Mucosa of descending colon (tissue), 3 donors: ENCODE measurements around the gene CCNDBP1. TPM values are rescaled to one million over a fixed set of nuclear protein-coding genes. Genes with fewer than 3 reads are reported as not detected.
"Not testable (repeated sequence)": the region's sequence is repeated elsewhere in the genome, so short reads cannot be mapped to it uniquely, and the experiment has no call there.

ENCODE experiments used
- ATAC-seq: fragments of 200-7000 bp; cut with Tn5 transposase; one replicate; pipeline ENCODE4 v1.9.1; 2020; ENCODE audit warnings: mild to moderate bottlenecking, moderate library complexity
- DNase-seq, 3 donors: peaks; one replicate each; pipeline ENCODE4 v3.0.0-alpha.2; 2020
- H3K36me3 ChIP-seq: fragments of 200-600 bp; one replicate; pipeline ENCODE4 v1.8.0; 2021; ENCODE audit warnings: low read depth, mild to moderate bottlenecking
- H3K4me1 ChIP-seq: fragments of 200-600 bp; one replicate; pipeline ENCODE4 v1.8.0; 2021; ENCODE audit warnings: low read depth, mild to moderate bottlenecking
- H3K4me3 ChIP-seq: fragments of 200-600 bp; one replicate; pipeline ENCODE4 v1.8.0; 2021; ENCODE audit warnings: mild to moderate bottlenecking
- H3K9me3 ChIP-seq: fragments of 200-600 bp; one replicate; pipeline ENCODE4 v1.8.0; 2021; ENCODE audit warnings: mild to moderate bottlenecking
- intact Hi-C, 2 donors: fragments of 100-400 bp; cut with DNase I in 1 of 2; cut with micrococcal nuclease in 1 of 2; formaldehyde crosslinking; loops; one replicate each; pipeline versions ENCODE4 v1.11.0 to v1.11.1; 2022; cut with DNase I, micrococcal nuclease
- total RNA-seq, 3 donors: library from RNA; stranded (reverse); fragmentation: NEBNext Ultra II Directional in 2 of 3; extraction: Animal tissue kit (Norgen Biotek cat#: 25700) in 2 of 3; gene quantifications; one replicate each; pipeline versions ENCODE4 v1.2.1 to v1.2.4, GENCODE V29; 2021 to 2023
- TF ChIP-seq, protein P1 (sequence below): fragments of 200-600 bp; IDR thresholded peaks from one replicate; pipeline ENCODE4 v1.8.0; 2022; ENCODE audit warnings: antibody characterized with exemption, mild to moderate bottlenecking
- donor health status: DM: no; HTN: no; CAD: no; lungs with moderate emphysema.
- donor health status: DM: no; HTN: no; CAD: no.
- donor health status: DM: no; HTN: yes; CAD: no.

The CCNDBP1 gene
- total RNA-seq, 3 donors from 2014 or later = 45.5 to 75.2 (median 54.6) TPM

DNA sequence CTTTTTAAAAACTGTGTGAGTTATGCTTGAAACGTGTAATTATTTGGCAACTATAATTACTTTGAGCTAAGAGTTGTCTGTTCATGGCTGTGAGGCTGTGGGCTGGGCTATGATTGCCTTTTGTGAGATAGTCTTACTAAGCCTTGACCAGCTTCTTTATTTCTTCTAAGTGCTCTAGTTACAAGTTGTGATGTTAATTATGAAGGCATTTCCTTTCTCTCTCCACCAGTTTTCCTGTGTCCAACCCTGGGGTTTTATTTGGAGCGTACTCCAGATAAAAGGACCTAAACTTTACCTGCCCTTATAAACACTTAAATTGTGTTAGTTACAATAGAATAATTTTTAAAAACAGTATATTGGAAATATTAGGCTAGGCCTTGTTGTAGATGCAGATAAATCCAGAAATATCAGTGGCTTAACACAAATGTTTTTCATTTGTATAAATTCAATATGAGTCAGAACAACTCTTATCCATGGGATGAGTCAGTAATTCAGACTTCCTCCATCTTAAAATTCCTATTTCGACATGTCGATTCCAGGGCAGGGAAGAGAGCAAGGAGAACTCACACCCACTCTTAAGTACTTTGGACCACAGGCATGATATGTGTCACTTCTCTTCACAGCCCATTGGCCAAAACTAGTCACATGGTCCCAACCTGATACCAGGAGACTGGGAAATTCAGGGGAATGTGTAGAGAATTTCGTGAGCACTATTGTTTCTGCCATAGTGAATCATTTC, 34.8 kb upstream of the CCNDBP1 start:
- Histone ChIP-seq H3K4me1 (no peaks in the 10 kb centered on the region), H3K9me3 (no peaks in the 10 kb centered on the region), H3K36me3 (peaks cover 8% of the 10 kb centered on the region), H3K4me3 (no peak overlapping the region)
- no peak for ATAC-seq
- intact Hi-C loops = no loop called here
- DNase-seq = no peak
- TF ChIP-seq, protein P1, sequence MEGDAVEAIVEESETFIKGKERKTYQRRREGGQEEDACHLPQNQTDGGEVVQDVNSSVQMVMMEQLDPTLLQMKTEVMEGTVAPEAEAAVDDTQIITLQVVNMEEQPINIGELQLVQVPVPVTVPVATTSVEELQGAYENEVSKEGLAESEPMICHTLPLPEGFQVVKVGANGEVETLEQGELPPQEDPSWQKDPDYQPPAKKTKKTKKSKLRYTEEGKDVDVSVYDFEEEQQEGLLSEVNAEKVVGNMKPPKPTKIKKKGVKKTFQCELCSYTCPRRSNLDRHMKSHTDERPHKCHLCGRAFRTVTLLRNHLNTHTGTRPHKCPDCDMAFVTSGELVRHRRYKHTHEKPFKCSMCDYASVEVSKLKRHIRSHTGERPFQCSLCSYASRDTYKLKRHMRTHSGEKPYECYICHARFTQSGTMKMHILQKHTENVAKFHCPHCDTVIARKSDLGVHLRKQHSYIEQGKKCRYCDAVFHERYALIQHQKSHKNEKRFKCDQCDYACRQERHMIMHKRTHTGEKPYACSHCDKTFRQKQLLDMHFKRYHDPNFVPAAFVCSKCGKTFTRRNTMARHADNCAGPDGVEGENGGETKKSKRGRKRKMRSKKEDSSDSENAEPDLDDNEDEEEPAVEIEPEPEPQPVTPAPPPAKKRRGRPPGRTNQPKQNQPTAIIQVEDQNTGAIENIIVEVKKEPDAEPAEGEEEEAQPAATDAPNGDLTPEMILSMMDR = no peak

DNA sequence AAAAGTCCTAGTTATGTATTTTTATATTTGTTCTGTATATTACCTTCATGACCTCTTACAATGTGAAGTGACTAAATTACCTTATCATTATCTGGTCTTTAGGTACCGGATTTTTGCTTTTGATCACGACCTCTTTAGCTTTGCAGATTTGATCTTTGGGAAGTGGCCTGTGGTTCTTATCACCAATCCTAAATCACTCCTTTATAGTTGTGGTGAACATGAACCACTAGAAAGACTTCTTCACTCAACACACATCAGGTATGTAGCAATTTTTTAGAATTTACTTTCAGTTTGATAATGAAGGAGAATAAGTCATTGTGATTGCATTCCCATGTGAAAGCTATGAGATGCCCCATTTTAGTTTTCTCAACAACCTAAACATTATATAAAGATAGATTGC, 33.5 kb upstream of the CCNDBP1 start:
- intact Hi-C loops = no loop called here
- Histone ChIP-seq H3K9me3 (no peaks in the 10 kb centered on the region), H3K4me1 (no peaks in the 10 kb centered on the region), H3K36me3 (peaks cover 8% of the 10 kb centered on the region), H3K4me3 (no peak overlapping the region)
- no peak for ATAC-seq
- TF ChIP-seq, protein P1 = no peak
- no peak for DNase-seq

DNA sequence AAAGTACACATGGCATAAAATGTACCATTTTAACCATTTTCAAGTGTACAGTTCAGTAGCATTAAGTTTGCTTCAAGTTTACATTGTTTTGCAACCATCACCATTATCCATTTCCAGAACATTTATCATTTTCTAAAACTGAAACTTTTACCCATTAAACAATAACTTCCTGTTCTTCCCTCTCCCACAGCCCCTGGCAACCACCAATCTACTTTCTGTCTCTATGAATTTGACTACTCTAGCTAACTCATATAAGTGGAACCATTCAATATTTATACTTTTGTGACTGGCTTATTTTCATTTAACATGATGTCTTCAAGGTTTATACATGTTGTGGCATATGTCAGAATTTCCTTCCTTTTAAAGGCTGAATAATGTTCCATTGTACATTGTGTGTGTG, 31.9 kb upstream of the CCNDBP1 start:
- TF ChIP-seq, protein P1 = no peak
- H3K4me3 ChIP-seq = no peak overlapping the region
- H3K36me3 ChIP-seq = peaks cover 4% of the 10 kb centered on the region
- ATAC-seq = no peak
- H3K4me1 ChIP-seq = no peaks in the 10 kb centered on the region
- DNase-seq = no peak
- no peaks in the 10 kb centered on the region for H3K9me3 ChIP-seq
- intact Hi-C loops = no loop called here

DNA sequence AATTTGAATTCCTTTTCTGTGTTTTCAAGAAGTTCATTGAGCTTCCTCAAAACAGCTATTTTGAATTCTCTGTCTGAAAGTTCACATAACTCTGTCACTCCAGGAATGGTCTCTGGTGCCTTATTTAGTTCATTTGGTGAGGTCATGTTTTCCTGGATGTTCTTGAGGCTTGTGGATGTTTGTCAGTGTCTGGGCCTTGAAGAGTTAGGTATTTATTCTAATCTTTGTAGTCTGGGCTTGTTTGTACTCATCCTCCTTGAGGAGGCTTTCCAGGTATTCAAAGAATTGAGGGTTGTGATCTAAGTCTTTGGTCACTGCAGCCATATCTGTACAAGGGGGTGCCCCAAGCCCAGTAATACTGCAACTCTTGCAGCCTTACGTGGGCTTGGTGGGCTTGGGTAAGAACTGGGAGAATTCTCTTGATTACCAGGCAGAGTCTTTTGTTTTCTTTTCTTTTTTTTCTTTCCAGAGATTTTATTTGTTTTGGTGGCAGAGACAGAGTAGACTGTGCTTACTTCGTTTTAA, 19.3 kb upstream of the CCNDBP1 start:
- intact Hi-C loops = no loop called here
- Histone ChIP-seq H3K36me3 (no peaks in the 10 kb centered on the region), H3K4me1 (no peaks in the 10 kb centered on the region), H3K9me3 (no peaks in the 10 kb centered on the region), H3K4me3 (no peak overlapping the region)
- DNase-seq (no peak), ATAC-seq (no peak)
- TF ChIP-seq, protein P1 = no peak

DNA sequence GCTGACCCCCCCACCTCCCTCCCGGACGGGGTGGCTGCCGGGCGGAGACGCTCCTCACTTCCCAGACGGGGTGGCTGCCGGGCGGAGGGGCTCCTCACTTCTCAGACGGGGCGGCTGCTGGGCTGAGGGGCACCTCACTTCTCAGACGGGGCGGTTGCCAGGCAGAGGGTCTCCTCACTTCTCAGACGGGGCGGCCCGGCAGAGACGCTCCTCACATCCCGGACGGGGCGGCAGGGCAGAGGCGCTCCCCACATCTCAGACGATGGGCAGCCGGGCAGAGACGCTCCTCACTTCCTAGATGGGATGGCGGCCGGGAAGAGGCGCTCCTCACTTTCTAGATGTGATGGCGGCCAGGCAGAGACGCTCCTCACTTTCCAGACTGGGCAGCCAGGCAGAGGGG, 17.9 kb upstream of the CCNDBP1 start:
- H3K36me3 ChIP-seq, ATAC-seq, H3K4me1 ChIP-seq, DNase-seq, H3K9me3 ChIP-seq, intact Hi-C loops, H3K4me3 ChIP-seq: not testable (repeated sequence)

DNA sequence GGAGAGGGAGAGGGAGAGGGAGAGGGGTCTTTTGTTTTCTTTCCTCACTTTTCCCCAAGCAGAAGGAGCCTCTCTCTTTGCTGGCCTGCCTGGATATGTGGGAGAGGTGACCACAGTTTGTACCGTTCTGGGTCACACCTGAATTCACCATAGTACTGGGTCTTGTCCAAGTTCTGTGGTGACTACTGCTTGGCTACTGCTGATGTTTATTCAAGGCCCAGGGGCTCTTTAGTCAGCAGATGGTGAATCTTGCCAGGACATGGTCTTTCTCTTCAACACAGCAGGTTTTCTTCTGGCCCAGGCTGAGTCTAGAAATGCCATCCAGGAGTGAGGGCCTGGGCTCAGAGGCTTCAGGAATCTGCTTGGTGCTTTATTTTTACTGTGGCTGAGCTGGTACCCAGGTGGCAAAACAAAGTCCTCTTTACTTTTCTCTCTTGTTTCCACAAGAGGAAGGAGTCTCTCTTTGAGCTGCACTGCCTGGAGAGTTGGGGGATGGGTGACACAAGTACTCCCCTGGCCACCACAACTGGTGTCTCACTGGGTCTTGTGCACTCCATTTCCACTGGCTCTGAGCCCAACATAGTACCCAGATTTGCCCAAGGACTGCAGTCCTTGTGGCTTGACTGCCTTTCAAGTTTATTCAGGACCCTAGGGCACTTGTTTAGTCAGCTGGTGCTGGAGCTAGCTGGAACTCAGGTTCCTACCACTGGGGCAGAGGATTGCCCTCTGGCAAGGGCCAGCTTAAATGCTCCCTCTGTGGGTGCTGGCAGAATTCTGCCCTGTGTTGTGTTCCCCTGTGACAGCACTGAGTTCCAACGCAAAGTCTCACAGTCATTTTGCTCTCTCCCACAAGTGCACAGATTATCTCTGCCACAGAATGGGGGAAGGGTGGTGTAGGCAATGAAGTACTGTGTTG, 16.8 kb upstream of the CCNDBP1 start:
- Histone ChIP-seq H3K9me3 (no peaks in the 10 kb centered on the region), H3K4me3 (no peak overlapping the region), H3K36me3 (no peaks in the 10 kb centered on the region), H3K4me1 (no peaks in the 10 kb centered on the region)
- DNase-seq (no peak), ATAC-seq (no peak)
- TF ChIP-seq, protein P1 = no peak
- intact Hi-C loops = no loop called here
